G401 (cell line): ENCODE measurements around the gene DBP. TPM values are rescaled to one million over a fixed set of nuclear protein-coding genes. Genes with fewer than 3 reads are reported as not detected.
"Not testable (repeated sequence)": the region's sequence is repeated elsewhere in the genome, so short reads cannot be mapped to it uniquely, and the experiment has no call there.

ENCODE experiments used
- DNase-seq: peaks from one replicate; pipeline ENCODE4 v3.0.0-alpha.2; 2015; ENCODE audit warnings: low spot score
- in situ Hi-C: cut with HindIII; loops from 2 replicates; pipeline ENCODE4 v1.10.0; 2016; ENCODE audit warnings: low sequenced_read_pairs, mixed read lengths
- total RNA-seq: library from RNA; depleted of rRNA; stranded (reverse); fragments of >200 nt; shearing (Covaris generic); gene quantifications from 2 replicates; pipeline ENCODE4 v1.2.3, GENCODE V29; 2014; rRNA removed

DBP gene
- total RNA-seq = 25.5 and 40.0 TPM in 2 replicates

DNA sequence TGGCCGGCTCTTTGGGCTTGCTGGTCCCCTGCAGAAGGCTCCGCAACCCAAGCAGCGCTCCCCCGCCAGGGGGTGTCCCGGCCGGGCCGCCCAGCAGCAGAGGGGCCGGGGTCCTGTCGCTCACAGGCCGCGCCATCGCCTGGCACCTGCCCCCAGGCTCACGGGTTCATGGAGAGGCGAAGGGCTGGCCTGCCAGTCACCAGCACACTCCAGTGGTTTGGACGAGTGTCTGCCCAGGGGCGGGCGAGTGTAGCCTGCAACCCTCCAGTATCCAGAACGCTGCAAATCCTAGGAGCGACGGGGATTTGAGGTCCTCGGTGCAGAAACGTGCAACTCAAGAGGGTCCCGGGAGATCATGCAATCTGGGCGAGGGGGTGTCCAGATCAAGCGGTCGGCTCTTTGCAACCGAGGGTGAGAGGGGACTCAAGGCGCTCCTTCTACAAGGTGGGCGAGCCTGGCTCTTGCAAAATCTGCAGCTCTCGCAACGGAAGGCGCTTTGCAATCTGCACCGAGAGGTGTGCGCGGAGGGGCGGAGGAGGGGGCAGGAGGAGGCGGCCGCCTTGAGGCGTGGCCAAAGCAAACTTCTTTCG lies at the start of gene DBP:
Gene DBP (minus strand): TSS at position 521 of the 590 bp plus-strand sequence. CDS start 385 bp downstream, at position 136.
- in situ Hi-C loops = no loop called here
- no peak for DNase-seq

DNA sequence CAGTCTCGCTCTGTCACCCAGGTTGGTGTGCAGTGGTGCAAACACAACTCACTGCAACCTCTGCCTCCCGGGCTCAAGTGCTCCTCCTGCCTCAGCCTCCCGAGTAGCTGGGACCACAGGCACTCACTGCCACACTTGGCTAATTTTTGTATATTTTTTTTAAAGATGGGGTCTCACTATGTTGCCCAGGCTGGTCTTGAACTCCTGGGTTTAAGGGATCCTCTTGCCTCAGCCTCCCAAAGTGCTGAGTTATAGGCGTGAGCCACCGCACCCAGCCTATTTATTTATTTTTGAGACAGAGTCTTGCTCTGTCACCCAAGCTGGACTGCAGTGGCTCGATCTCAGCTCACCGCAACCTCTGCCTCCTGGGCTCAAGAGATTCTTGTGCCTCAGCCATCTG lies 49.5 kb upstream of the DBP start:
- DNase-seq, in situ Hi-C loops: not testable (repeated sequence)

DNA sequence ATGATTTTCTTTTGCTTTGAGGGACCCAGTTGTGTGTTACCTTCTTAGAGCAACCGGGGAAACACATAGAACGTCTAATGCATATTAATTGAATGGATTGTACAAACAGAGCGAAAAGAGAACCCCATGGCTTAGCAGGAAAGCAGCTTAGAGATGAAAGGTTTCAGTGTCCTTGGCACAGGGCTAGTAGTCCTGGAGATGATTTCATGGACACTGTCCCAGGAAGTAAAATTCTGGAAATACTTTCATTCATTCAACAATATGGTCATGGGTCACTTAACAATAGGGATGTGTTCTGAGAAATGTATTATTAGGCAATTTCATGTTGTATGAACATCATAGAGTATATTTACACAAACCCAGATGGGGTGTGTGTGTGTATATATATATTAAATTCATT lies 48.9 kb upstream of the DBP start:
- in situ Hi-C loops = no loop called here

GRCh38 chr19:48685583-48685982 lies 48.4 kb upstream of the DBP start:
- in situ Hi-C loops = no loop called here
- no peak for DNase-seq

More for the DNA sequence above, 48.9 kb upstream of the DBP start:
- peak; percentile 36 for DNase-seq

GRCh38 chr19:48683349-48683748 lies 46.2 kb upstream of the DBP start:
- in situ Hi-C loops = no loop called here
- peak; percentile 52 for DNase-seq

GRCh38 chr19:48681127-48681470 lies 43.9 kb upstream of the DBP start:
- DNase-seq = no peak
- in situ Hi-C loops = no loop called here

- in situ Hi-C loops = no loop called here
- no peak for DNase-seq
These were observed 43.4 kb upstream of the DBP start for GRCh38 chr19:48680436-48681126.

DNA sequence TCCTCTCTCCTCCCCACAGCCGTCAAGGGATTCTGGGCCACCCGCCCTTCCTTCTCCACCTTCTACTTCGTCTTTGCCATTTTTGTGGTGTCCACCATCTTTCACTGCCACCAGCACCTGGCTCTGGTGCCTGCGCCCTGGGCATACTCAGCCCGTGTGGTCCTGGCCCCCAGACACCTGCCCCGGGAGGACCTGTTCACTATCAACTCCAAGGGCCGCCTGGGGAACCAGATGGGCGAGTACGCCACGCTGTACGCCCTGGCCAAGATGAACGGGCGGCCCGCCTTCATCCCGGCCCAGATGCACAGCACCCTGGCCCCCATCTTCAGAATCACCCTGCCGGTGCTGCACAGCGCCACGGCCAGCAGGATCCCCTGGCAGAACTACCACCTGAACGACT lies 42.8 kb upstream of the DBP start:
- in situ Hi-C loops, DNase-seq: not testable (repeated sequence)

- no peak for DNase-seq
- in situ Hi-C loops = no loop called here
These were observed 41.0 kb upstream of the DBP start for GRCh38 chr19:48678201-48678600.

- in situ Hi-C loops = no loop called here
- no peak for DNase-seq
These were observed 39.7 kb upstream of the DBP start for GRCh38 chr19:48676887-48677286.

DNA sequence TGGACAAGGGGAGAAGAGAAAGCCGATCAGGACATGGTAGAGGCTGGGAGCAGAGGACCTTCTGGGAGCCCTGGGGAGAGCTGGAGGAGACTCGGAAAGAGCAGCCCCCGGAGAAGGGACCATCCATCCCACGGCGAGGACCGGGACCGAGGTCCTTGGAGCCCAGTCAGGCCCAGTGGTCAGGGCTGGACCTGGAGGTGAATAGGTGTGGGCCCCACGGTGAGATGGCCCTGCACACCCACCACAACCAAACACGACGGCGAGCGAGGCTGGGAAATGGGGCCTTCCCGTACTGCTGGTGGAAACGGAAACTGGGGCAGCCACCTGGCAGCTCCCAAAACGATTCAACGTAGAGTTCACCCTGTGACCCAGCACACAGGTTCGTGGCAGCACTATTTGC lies 39.3 kb upstream of the DBP start:
- in situ Hi-C loops = no loop called here
- no peak for DNase-seq

DNA sequence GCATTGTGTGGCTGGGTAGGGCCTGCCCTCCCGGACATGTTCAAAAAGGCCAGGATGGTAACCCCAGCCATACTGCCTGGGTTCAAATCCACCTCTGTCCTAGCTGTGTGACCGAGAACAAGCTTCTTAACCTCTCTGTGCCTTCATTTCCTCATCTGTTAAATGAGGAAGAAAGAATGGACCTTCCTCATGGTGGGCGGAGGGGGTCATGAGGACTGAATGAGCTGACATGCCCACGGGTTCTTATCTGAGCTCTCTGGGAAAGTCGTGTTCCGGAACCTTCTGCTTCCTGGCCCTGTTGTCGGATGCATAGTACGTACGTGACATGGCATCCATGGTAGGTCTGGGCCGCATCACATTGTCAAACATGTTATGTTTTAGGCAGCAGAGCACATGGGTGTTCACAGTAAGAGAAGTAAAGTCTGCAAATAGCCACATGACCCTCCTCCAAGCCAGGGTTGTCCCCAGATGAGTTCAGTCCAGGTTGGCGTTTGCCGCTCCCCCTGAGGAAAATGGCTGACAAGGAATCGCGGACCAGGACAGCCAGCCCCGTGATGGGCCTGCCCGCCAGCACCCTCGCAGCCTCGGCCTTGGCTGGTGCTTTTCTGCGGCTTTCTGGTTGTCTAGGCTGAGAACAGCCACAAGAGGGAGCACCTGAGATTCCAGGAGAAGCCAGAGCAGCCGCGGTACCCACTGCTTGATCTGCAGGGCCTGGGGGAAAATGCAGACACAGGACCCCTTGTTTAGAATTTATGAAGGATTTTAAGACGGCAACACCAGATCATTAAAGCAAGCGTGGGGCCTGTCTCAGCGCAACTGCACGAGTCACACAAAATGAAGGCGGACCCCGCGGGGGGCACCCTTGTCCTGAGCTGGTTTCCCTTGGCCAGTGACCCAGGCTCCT lies 38.0 kb upstream of the DBP start:
- peak; percentile 96 for DNase-seq
- in situ Hi-C loops = no loop called here

GRCh38 chr19:48674216-48674809 lies 37.1 kb upstream of the DBP start:
- in situ Hi-C loops = no loop called here
- no peak for DNase-seq

- DNase-seq = no peak
- in situ Hi-C loops = no loop called here
These were observed 36.4 kb upstream of the DBP start for GRCh38 chr19:48673436-48674100.

GRCh38 chr19:48672994-48673393 lies 35.8 kb upstream of the DBP start, which contains the start of gene NTN5:
Gene NTN5, minus strand, starts transcription at chr19:48673017. Its CDS starts 2,031 bp downstream, at chr19:48670986.
- no peak for DNase-seq
- in situ Hi-C loops = no loop called here

DNA sequence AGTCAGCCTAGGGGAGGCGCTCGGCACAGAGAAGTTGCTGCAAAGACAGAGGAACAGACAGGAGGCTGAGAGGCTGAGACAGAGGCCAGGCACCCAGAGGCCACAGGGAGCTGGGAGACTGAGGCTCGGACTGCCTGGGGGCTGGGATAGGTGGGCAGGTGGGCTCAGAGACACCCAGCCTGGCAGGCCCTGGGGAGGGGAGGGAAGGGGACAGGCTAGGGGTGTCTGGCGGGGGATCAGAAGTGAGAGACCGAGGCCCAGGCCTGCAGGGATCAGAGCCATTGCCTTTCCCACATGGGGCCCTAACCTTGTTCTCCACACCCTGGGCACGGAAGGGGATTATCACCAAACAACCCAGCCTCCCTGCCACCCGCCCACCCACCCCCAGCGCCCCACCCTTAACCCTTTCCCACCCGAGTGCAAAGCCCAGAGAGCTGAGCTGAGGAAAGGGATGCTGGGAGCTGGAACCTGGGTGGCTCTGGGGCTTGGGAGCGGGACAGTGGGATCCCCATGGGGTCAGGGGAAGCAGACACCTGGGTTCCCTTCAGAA lies 34.3 kb upstream of the DBP start:
- no peak for DNase-seq
- in situ Hi-C loops = no loop called here

DNA sequence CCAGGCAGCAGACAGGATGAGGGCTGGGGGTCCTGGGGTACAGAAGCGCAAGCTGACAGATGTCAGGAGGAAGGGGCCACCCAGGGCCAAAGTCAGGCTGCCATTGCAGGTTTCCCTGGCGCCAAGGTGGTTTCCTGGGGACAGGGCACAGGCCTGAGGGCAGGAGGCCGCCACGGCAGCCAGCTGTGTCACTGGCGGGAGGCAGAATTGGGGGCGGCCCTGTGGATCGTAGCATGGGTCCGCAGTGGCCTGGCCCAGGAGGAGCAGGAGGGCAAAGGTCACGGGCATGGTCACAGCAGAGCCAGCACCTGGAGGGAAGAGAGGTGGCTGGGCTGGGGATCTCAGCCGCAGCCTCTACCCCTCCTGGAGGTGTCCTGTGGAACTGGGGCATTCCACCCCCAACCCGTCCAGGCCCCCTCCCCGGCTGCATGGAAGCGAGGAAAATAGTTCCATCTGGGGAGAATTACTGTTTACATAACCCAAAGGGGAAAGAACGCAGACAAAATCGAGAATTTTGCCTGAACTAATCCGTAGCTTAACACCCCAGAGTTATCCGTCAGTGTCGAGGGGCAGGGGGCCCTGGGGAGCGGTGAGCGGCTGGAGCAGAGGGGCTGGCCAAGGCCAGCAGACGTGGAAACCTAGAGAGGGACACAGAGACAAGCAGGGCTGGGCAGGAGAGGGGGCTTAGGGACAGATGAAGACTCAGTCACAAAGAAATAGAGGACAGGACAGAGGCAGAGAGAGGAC lies 33.7 kb upstream of the DBP start:
- DNase-seq = no peak
- in situ Hi-C loops = no loop called here
